PC-3 (cell line): ENCODE measurements around the gene ARL6IP4. TPM values are rescaled to one million over a fixed set of nuclear protein-coding genes. Genes with fewer than 3 reads are reported as not detected.

ENCODE experiments used
- ATAC-seq: fragments of 200-7000 bp; cut with Tn5 transposase; 2 replicates; pipeline ENCODE4 v1.9.1; 2020; ENCODE audit warnings: mild to moderate bottlenecking, moderate library complexity
- BruUV-seq: library from RNA; stranded (reverse); fragments of 400-500 nt; replicated peaks from 2 replicates; lab custom pipeline; 2021; lab: Mats Ljungman, UMichigan
- CTCF ChIA-PET: fragments of 300-600 bp; sonication (Branson Sonifier 250); formaldehyde crosslinking; loops from one replicate; lab custom pipeline; 2022; ENCODE audit warnings: antibody characterized with exemption; lab: Charles Lee
- POLR2A ChIA-PET: fragments of 300-600 bp; sonication (Branson Sonifier 250); formaldehyde crosslinking; loops from one replicate; lab custom pipeline; 2022; ENCODE audit warnings: antibody characterized with exemption; ENCODE audit not compliant: unreplicated experiment; lab: Charles Lee
- DNase-seq: peaks from one replicate; pipeline ENCODE4 v3.0.0-alpha.2; 2015
- H2AFZ ChIP-seq: fragments of 300-600 bp; sonication (generic); 2 replicates; pipeline ENCODE4 v1.6.0; 2016; ENCODE audit warnings: antibody characterized with exemption, low read length
- H3F3A ChIP-seq: fragments of 300-600 bp; sonication (generic); one replicate; pipeline ENCODE4 v1.6.0; 2017; ENCODE audit warnings: antibody characterized with exemption, low read length, control low read depth, mild to moderate bottlenecking; ENCODE audit not compliant: unreplicated experiment
- H3K27ac ChIP-seq: fragments of 300-600 bp; sonication (generic); 2 replicates; pipeline ENCODE4 v1.5.1; 2016; ENCODE audit warnings: mild to moderate bottlenecking, low read length
- H3K27me3 ChIP-seq: fragments of 300-600 bp; sonication (generic); 2 replicates; pipeline ENCODE4 v1.6.1; 2016; ENCODE audit warnings: low read length, mixed read lengths
- H3K36me3 ChIP-seq: fragments of 300-600 bp; sonication (generic); 2 replicates; pipeline ENCODE4 v1.6.1; 2016; ENCODE audit warnings: low read depth, mixed run types, low read length, mixed read lengths
- H3K4me1 ChIP-seq: fragments of 300-600 bp; sonication (generic); 2 replicates; pipeline ENCODE4 v1.5.1; 2016; ENCODE audit warnings: low read length; ENCODE audit not compliant: insufficient read depth
- H3K4me2 ChIP-seq: fragments of 300-600 bp; sonication (generic); 2 replicates; pipeline ENCODE4 v1.6.0; 2016; ENCODE audit warnings: low read length
- H3K4me3 ChIP-seq: fragments of 300-600 bp; sonication (generic); 2 replicates; pipeline ENCODE4 v1.5.1; 2016; ENCODE audit warnings: mild to moderate bottlenecking, low read length, mixed read lengths
- H3K79me2 ChIP-seq: fragments of 300-600 bp; sonication (generic); 2 replicates; pipeline ENCODE4 v1.6.1; 2017; ENCODE audit warnings: low read length, mixed read lengths
- H3K9ac ChIP-seq: fragments of 300-600 bp; sonication (generic); 2 replicates; pipeline ENCODE4 v1.6.0; 2016; ENCODE audit warnings: mild to moderate bottlenecking, low read length
- H3K9me2 ChIP-seq: fragments of 300-600 bp; sonication (generic); replicated peaks from 2 replicates; pipeline ENCODE4 v1.6.1; 2016; ENCODE audit warnings: mixed run types, low read length, mixed read lengths
- H3K9me3 ChIP-seq: fragments of 300-600 bp; sonication (generic); 2 replicates; pipeline ENCODE4 v1.6.1; 2016; ENCODE audit warnings: low read length, mixed read lengths
- H4K20me1 ChIP-seq: fragments of 300-600 bp; sonication (generic); 2 replicates; pipeline ENCODE4 v1.6.1; 2016; ENCODE audit warnings: low read length, mixed read lengths
- EZH2 ChIP-seq: fragments of 300-600 bp; sonication (generic); IDR thresholded peaks from one replicate; pipeline ENCODE4 v1.6.1; 2017; ENCODE audit warnings: antibody characterized with exemption, mild to moderate bottlenecking, low read length; ENCODE audit not compliant: unreplicated experiment
- EZH2phosphoT487 ChIP-seq: fragments of 300-600 bp; sonication (generic); IDR thresholded peaks from 2 replicates; pipeline ENCODE4 v1.6.1; 2018; ENCODE audit warnings: mild to moderate bottlenecking, antibody characterized with exemption, low read length, borderline replicate concordance
- intact Hi-C: fragments of 100-400 bp; cut with micrococcal nuclease; formaldehyde crosslinking; loops from 2 replicates; pipeline ENCODE4 v1.9.0; 2023
- total RNA-seq: library from RNA; depleted of rRNA; stranded (reverse); fragments of >200 nt; gene quantifications from 2 replicates; pipeline ENCODE4 v1.2.3, GENCODE V29; 2014
- TF ChIP-seq, protein P1 (sequence below): fragments of 300-600 bp; sonication (generic); conservative IDR thresholded peaks from 2 replicates; pipeline ENCODE4 v1.5.1; 2017; ENCODE audit warnings: antibody characterized with exemption, low read depth, mild to moderate bottlenecking, low read length

The ARL6IP4 gene
- total RNA-seq, 1 experiment from 2014 or later = 363 TPM

DNA sequence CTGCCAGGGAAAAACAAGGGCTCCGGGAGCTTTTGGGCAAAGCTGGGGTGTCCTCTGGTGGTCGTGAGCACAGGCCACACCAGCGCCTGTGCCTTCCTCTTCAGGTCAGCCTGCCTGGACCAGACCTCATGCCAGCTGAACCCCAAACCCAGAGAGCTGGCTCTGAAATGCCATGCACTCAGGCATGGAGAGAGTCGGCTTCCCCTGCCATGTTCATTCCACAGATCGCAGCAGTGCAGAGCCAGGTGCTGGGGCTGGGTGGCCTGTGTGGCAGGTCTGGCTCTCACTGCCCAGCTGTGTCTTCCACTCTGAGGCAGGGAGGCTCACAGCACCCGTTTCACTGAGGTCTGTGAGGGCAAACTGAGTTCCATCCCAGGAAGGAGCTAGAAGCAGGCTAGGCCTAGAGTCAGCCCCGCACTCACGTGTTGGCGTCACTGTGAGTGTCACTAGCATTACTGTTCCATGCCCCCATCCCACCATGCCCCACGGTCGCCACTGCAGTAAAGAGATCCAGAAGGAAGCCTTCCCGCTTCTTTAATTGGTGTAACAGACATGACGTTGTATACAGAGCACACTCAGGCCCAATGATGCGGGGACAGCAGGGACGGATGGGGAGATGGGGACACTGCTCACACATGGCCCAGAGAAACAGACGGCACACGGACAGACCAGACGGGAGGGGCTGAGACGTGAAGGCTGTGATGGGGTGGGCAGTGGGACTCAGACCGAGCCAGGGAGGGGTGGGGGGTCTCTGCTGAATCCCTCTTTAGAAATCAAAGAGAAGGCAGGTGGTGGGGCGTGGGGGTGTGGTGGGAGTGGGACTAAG lies 2.7 kb downstream of the ARL6IP4 start:
- H2AFZ ChIP-seq = no peak overlapping the region
- ChIA-PET POLR2A (no interaction called here), CTCF (no interaction called here)
- peak overlapping the region; percentile 99; the same call in 1 of the 2 replicates for H3K4me2 ChIP-seq
- H3K27me3 ChIP-seq = no peaks in the 10 kb centered on the region
- BruUV-seq = no TSS peak
- H3K4me1 ChIP-seq = peaks cover 19% of the 10 kb centered on the region
- ATAC-seq (no peak), DNase-seq (no peak)
- TF ChIP-seq EZH2 = no peak
- H3K27ac ChIP-seq = no peak overlapping the region
- H3K9me2 ChIP-seq = no peaks in the 10 kb centered on the region
- H3K9me3 ChIP-seq = no peaks in the 10 kb centered on the region
- H4K20me1 ChIP-seq = no peaks in the 10 kb centered on the region
- H3K36me3 ChIP-seq = peaks cover 2% of the 10 kb centered on the region; the same call in 1 of the 2 replicates
- peaks cover 42% of the 10 kb centered on the region for H3K79me2 ChIP-seq
- no peak overlapping the region for H3K9ac ChIP-seq
- H3K4me3 ChIP-seq = no peak overlapping the region
- intact Hi-C loops = no loop called here
- H3F3A ChIP-seq = no peaks in the 10 kb centered on the region

DNA sequence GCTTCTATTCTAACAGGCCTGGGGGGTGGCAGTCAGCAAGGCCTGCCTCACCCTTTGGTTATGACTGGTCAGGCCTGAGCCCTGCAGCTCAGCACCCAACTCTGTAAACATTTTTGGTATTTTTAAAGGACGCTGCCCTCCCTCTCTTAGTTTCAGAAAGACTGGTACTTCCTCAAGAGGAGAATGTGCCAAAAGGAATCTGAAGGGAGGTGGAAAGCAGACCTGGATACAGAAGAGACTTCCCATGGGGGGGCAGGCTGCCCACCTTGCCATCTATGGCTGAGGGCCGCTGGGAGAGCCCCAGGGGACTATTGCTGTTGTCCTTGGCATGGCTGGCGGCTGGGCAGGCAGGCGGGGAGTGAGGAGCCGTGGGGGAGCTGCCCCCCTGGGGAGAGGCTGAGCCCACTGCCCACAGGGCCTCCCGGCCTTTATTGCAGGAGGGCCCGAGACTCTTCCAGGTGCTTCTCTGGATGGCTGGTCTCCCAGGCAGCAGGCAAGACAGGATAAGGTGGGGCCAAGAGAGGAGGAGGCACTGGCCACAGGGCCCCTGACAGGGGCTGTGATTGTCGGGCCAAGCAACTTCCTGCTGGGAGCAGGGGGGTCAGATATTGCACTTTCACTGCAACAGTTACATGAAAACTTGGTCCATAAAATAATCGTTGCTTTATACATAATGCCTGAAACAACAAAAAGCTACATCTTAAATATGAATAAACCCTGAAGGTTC lies 3.5 kb downstream of the ARL6IP4 start:
- H3K4me3 ChIP-seq = no peak overlapping the region
- no peak overlapping the region for H2AFZ ChIP-seq
- H3K79me2 ChIP-seq = peaks cover 42% of the 10 kb centered on the region
- DNase-seq (no peak), ATAC-seq (no peak)
- BruUV-seq = no TSS peak
- H3K9me3 ChIP-seq = no peaks in the 10 kb centered on the region
- H3K27me3 ChIP-seq = no peaks in the 10 kb centered on the region
- peaks cover 2% of the 10 kb centered on the region; the same call in 1 of the 2 replicates for H3K36me3 ChIP-seq
- no peak overlapping the region for H3K4me2 ChIP-seq
- peaks cover 19% of the 10 kb centered on the region for H3K4me1 ChIP-seq
- no peak overlapping the region for H3K27ac ChIP-seq
- no peaks in the 10 kb centered on the region for H4K20me1 ChIP-seq
- CTCF ChIA-PET = interaction anchor here (0.7 kb wide), 1 partner anchor 132 kb away, joined by 5 read pairs; no protein-coding TSS in a partner anchor
- no peak overlapping the region for H3K9ac ChIP-seq
- H3K9me2 ChIP-seq = no peaks in the 10 kb centered on the region
- intact Hi-C loops = no loop called here
- H3F3A ChIP-seq = no peaks in the 10 kb centered on the region
- POLR2A ChIA-PET = no interaction called here
- TF ChIP-seq EZH2phosphoT487 = no peak
- TF ChIP-seq, protein P1, sequence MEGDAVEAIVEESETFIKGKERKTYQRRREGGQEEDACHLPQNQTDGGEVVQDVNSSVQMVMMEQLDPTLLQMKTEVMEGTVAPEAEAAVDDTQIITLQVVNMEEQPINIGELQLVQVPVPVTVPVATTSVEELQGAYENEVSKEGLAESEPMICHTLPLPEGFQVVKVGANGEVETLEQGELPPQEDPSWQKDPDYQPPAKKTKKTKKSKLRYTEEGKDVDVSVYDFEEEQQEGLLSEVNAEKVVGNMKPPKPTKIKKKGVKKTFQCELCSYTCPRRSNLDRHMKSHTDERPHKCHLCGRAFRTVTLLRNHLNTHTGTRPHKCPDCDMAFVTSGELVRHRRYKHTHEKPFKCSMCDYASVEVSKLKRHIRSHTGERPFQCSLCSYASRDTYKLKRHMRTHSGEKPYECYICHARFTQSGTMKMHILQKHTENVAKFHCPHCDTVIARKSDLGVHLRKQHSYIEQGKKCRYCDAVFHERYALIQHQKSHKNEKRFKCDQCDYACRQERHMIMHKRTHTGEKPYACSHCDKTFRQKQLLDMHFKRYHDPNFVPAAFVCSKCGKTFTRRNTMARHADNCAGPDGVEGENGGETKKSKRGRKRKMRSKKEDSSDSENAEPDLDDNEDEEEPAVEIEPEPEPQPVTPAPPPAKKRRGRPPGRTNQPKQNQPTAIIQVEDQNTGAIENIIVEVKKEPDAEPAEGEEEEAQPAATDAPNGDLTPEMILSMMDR = no peak
- no peak for TF ChIP-seq EZH2

DNA sequence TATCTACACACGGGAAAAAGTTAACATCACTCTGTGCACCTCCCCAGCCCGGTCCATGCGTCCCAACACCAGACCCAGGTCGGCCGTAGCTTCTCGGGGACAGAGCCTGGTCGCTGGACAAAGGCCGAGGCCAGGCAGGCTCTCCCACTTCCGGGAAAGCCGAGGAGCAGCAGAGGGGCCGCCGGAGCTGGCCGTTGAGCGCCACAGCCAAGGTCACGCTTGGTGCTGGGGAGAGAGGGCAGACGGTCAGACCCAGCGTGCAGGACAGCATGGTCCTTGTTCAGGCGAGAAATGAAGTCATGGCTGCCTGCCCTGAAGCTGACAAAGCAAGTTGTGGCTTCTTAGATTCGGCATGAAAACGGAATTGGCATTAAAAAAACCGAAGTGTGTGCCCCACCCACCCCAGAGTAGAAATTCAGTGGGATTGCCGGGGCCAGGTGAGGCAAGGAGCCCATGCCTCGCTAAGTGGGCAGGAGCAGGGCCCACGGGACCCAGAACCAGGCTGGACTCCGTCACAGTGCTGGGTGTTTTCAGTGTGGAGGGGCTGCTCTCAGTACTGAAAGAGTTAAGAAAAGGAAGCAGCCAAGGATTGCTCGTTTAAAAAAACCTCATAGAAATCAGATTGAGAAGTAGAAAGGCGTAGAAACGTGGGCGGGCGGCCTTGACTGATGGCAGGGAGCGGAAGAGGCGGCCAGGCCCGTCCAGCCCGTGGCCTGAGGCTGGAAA lies 4.3 kb downstream of the ARL6IP4 start:
- no peak overlapping the region for H3K4me3 ChIP-seq
- ATAC-seq = no peak
- no TSS peak for BruUV-seq
- no peak overlapping the region for H3K4me2 ChIP-seq
- H3K79me2 ChIP-seq = peaks cover 34% of the 10 kb centered on the region
- H4K20me1 ChIP-seq = no peaks in the 10 kb centered on the region
- no peaks in the 10 kb centered on the region for H3F3A ChIP-seq
- TF ChIP-seq EZH2phosphoT487 (no peak), EZH2 (no peak)
- TF ChIP-seq, protein P1 = no peak
- no peak overlapping the region for H3K27ac ChIP-seq
- H3K9me2 ChIP-seq = no peaks in the 10 kb centered on the region
- no peak overlapping the region for H2AFZ ChIP-seq
- ChIA-PET POLR2A (no interaction called here), CTCF (interaction anchor here (0.7 kb wide), 1 partner anchor 131 kb away, joined by 5 read pairs; no protein-coding TSS in a partner anchor)
- no peak for DNase-seq
- peaks cover 14% of the 10 kb centered on the region for H3K4me1 ChIP-seq
- no peaks in the 10 kb centered on the region for H3K27me3 ChIP-seq
- no peak overlapping the region for H3K9ac ChIP-seq
- peaks cover 2% of the 10 kb centered on the region; the same call in 1 of the 2 replicates for H3K36me3 ChIP-seq
- H3K9me3 ChIP-seq = no peaks in the 10 kb centered on the region
- intact Hi-C loops = no loop called here
